Measurements from ENCODE around the gene CHMP4A. TPM values are rescaled to one million over a fixed set of nuclear protein-coding genes. Genes with fewer than 3 reads are reported as not detected.

The CHMP4A gene
- total RNA-seq, 3 donors from 2014 or later: 71.7 to 85.5 (median 85.4) TPM

Other genes starting within 250 kb of the CHMP4A start
- gene DHRS4L2, start 224.6 kb downstream of the CHMP4A start, total RNA-seq: 10 to 100 TPM; 10.8 to 15.9 (median 12.5) TPM
- 1 to 10 TPM; 1.3 to 1.8 (median 1.3) TPM for gene CARMIL3, start 161.5 kb downstream of the CHMP4A start, total RNA-seq
- not detected for gene CPNE6, start 141.9 kb downstream of the CHMP4A start, total RNA-seq
- 10 to 100 TPM; 38.7 to 69.4 (median 47.9) TPM for gene PCK2, start 119.2 kb downstream of the CHMP4A start, total RNA-seq
- gene DCAF11, start 98.7 kb downstream of the CHMP4A start, total RNA-seq: 10 to 100 TPM; 45.7 to 57.6 (median 50.7) TPM
- 1 to 10 TPM; 1.2 to 2.3 (median 1.4) TPM for gene NRL, start 98.5 kb downstream of the CHMP4A start, total RNA-seq
- gene FITM1, start 82.8 kb downstream of the CHMP4A start, total RNA-seq: 1 to 10 TPM in 1 of 3 donors, under 1 TPM in 2; 0.38 to 1.3 (median 0.69) TPM
- gene PSME1, start 77.3 kb downstream of the CHMP4A start, total RNA-seq: 100 to 1,000 TPM; 354 to 391 (median 378) TPM
- gene EMC9, start 71.9 kb downstream of the CHMP4A start, total RNA-seq: 10 to 100 TPM; 15.9 to 18.9 (median 17.4) TPM
- 100 to 1,000 TPM; 433 to 479 (median 471) TPM for gene PSME2, start 66.9 kb downstream of the CHMP4A start, total RNA-seq
- gene RNF31, start 66.0 kb downstream of the CHMP4A start, total RNA-seq: 100 to 1,000 TPM in 2 of 3 donors, 10 to 100 TPM in 1; 99.4 to 108 (median 106) TPM
- gene IRF9, start 52.2 kb downstream of the CHMP4A start, total RNA-seq: 100 to 1,000 TPM; 110 to 152 (median 121) TPM
- 10 to 100 TPM; 17.4 to 24.8 (median 19.9) TPM for gene REC8, start 41.4 kb downstream of the CHMP4A start, total RNA-seq
- gene IPO4, start 24.7 kb downstream of the CHMP4A start, total RNA-seq: 100 to 1,000 TPM; 265 to 293 (median 265) TPM
- 10 to 100 TPM; 30.4 to 34.6 (median 33.7) TPM for gene TM9SF1, start 18.0 kb downstream of the CHMP4A start, total RNA-seq
- under 1 TPM in 1 of 3 donors, not detected in 2; 0.33 TPM for gene TSSK4, start 7.8 kb downstream of the CHMP4A start, total RNA-seq
- gene MDP1, start 2.6 kb upstream of the CHMP4A start, total RNA-seq: 10 to 100 TPM; 16.3 to 19.5 (median 18.4) TPM
- gene NEDD8, start 18.9 kb upstream of the CHMP4A start, total RNA-seq: 100 to 1,000 TPM; 197 to 217 (median 205) TPM
- gene GMPR2, start 19.4 kb upstream of the CHMP4A start, total RNA-seq: 10 to 100 TPM; 29.6 to 30.8 (median 29.7) TPM
- 100 to 1,000 TPM in 2 of 3 donors, 10 to 100 TPM in 1; 87.2 to 110 (median 103) TPM for gene TINF2, start 29.1 kb upstream of the CHMP4A start, total RNA-seq
- 1 to 10 TPM; 2.6 to 8.1 (median 2.6) TPM for gene TGM1, start 49.7 kb upstream of the CHMP4A start, total RNA-seq
- gene RABGGTA, start 58.1 kb upstream of the CHMP4A start, total RNA-seq: 10 to 100 TPM; 52.2 to 58.8 (median 53.4) TPM
- 1 to 10 TPM; 2.6 to 4.2 (median 3.1) TPM for gene DHRS1, start 86.3 kb upstream of the CHMP4A start, total RNA-seq
- 10 to 100 TPM; 67.8 to 71.0 (median 68.0) TPM for gene NOP9, start 86.4 kb upstream of the CHMP4A start, total RNA-seq
- gene CIDEB, start 94.5 kb upstream of the CHMP4A start, total RNA-seq: 1 to 10 TPM; 6.5 to 7.3 (median 7.2) TPM
- 10 to 100 TPM in 2 of 3 donors, 1 to 10 TPM in 1; 9.0 to 10.8 (median 10.4) TPM for gene LTB4R2, start 96.7 kb upstream of the CHMP4A start, total RNA-seq
- gene LTB4R, start 98.0 kb upstream of the CHMP4A start, total RNA-seq: 1 to 10 TPM; 7.0 to 8.0 (median 7.8) TPM
- gene ADCY4, start 121.6 kb upstream of the CHMP4A start, total RNA-seq: under 1 TPM; 0.43 to 0.76 (median 0.53) TPM
- 1 to 10 TPM; 5.9 to 8.0 (median 6.2) TPM for gene RIPK3, start 126.5 kb upstream of the CHMP4A start, total RNA-seq
- gene NFATC4, start 154.7 kb upstream of the CHMP4A start, total RNA-seq: under 1 TPM; 0.13 to 0.38 (median 0.32) TPM
- under 1 TPM in 2 of 3 donors, not detected in 1; 0.03 to 0.05 TPM for gene NYNRIN, start 185.5 kb upstream of the CHMP4A start, total RNA-seq
- gene CBLN3, start 216.2 kb upstream of the CHMP4A start, total RNA-seq: 1 to 10 TPM; 3.1 to 5.6 (median 3.6) TPM
- gene KHNYN, start 216.5 kb upstream of the CHMP4A start, total RNA-seq: 10 to 100 TPM; 53.2 to 65.1 (median 56.5) TPM
- gene SDR39U1, start 229.3 kb upstream of the CHMP4A start, total RNA-seq: 10 to 100 TPM; 52.6 to 59.9 (median 59.4) TPM